Measurements from ENCODE around the gene NT5C3B.
A peak's percentile ranks its signal among the peaks of the same experiment; 100 is the strongest.
"Not testable (repeated sequence)": the region's sequence is repeated elsewhere in the genome, so short reads cannot be mapped to it uniquely, and the experiment has no call there.

The NT5C3B gene

GRCh38 chr17:41839448-41839847, 3.4 kb upstream of the NT5C3B start:
- not testable (repeated sequence) for DNase-seq (ENCODE audit: low read depth, low spot score)

DNA sequence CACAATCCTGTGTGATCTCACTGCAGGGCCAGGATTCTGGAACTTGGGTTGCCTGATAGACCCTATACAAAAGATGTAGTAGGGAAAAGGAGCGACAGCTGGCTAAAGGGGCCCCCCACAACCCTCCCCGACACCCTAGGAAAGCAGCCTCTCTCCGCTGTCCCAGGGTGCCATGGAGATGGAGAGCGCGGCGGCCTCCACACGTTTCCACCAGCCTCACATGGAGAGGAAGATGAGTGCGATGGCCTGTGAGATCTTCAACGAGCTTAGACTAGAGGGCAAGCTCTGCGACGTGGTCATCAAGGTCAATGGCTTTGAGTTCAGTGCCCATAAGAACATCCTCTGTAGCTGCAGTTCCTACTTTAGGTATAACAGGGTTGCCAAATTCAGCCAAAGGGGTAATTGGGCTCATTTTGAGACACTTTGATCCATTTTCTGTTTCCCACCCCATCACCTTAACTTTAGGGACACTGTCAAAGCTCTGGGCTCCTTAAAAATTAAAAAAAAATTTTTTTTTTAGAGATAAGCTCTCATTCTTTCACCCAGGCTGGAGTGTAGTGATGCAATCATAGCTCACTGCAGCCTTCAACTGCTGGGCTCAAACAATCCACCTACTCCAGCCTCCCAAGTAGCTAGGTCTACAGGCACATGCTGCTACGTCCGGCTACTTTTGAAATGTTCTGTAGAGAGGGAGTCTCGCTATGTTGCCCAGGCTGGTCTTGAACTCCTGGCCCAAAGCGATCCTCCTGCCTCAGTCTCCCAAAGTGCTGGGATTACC, 1.9 kb upstream of the NT5C3B start, which contains the start of gene KLHL10:
KLHL10 (plus strand) TSS at position 65 of the 778 bp plus-strand sequence; CDS start at position 173, 108 bp downstream.
- no peak for DNase-seq (ENCODE audit: low read depth, low spot score)

GRCh38 chr17:41836550-41837196, 641 bp upstream of the NT5C3B start:
- no peak for DNase-seq (ENCODE audit: low read depth, low spot score)

GRCh38 chr17:41835214-41835799, 725 bp downstream of the NT5C3B start:
- no peak for DNase-seq (ENCODE audit: low read depth, low spot score)

DNA sequence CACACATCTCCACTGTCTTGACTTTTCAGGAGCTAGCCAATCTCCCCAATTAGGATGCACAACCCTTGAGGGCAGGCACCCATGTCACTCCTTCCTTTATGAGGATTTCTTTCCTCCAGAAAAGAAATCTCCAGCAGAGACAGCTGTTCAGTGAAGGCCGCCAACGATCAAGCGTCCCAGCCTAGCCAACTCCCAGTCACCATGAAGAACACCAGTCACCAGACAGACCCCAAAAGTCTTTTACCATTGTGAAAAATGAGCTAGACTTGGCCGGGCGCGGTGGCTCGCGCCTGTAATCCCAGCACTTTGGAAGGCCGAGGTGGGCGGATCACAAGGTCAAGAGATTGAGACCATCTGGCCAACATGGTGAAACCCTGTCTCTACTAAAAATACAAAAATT, 6.1 kb downstream of the NT5C3B start:
- DNase-seq (ENCODE audit: low read depth, low spot score), result not testable (repeated sequence)

GRCh38 chr17:41825175-41825845, 10.7 kb downstream of the NT5C3B start:
- no peak for DNase-seq (ENCODE audit: low read depth, low spot score)

- DNase-seq (ENCODE audit: low read depth, low spot score), result no peak
Measured at GRCh38 chr17:41824086-41824485, 11.9 kb downstream of the NT5C3B start.

DNA sequence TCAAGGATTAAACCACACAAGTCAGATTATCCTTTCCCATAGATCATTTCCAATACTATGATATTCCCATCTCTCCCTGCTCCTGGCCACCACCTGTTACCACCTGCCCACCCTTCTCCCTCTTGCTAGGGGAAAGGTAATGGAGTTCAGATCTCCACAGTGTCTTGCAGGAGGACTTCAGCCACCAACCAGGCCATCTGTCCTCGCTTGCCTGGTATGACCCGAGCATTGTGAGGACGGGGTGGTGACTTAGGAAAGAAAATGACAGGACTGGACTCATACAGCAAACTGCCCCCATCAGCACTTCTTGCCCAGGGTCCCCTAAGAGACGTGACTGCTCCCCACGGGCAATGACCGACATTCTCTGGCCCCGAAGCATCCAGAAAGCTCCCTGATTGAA, 12.5 kb downstream of the NT5C3B start:
- DNase-seq (ENCODE audit: low read depth, low spot score), result no peak

DNA sequence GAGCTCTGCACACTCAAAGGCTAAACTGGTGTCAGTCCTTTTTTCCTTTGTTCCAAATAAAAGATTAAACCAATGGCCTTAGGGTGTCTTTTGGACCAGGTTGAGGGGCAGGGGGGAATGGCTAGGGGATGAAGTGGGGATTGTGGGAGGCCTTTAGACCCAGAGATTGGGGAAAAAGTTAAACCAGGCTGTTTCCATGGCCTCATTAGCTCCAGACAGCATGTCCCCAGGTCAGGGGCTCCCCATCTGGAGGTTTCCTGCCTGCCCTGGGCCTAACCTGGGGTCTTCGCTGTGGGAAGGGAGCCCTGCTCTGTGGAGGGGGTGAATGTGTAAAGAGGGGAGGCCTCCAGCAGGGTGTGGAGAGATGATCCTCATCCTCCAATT, 12.9 kb downstream of the NT5C3B start:
- no peak for DNase-seq (ENCODE audit: low read depth, low spot score)

- no peak for DNase-seq (ENCODE audit: low read depth, low spot score)
Measured at GRCh38 chr17:41822216-41823140, 13.6 kb downstream of the NT5C3B start.

GRCh38 chr17:41821776-41822175, 14.3 kb downstream of the NT5C3B start:
- no peak for DNase-seq (ENCODE audit: low read depth, low spot score)

- DNase-seq (ENCODE audit: low read depth, low spot score), result no peak
Measured at GRCh38 chr17:41818024-41818423, 18.0 kb downstream of the NT5C3B start.

- no peak for DNase-seq (ENCODE audit: low read depth, low spot score)
Measured at GRCh38 chr17:41816637-41817320, 19.3 kb downstream of the NT5C3B start.

DNA sequence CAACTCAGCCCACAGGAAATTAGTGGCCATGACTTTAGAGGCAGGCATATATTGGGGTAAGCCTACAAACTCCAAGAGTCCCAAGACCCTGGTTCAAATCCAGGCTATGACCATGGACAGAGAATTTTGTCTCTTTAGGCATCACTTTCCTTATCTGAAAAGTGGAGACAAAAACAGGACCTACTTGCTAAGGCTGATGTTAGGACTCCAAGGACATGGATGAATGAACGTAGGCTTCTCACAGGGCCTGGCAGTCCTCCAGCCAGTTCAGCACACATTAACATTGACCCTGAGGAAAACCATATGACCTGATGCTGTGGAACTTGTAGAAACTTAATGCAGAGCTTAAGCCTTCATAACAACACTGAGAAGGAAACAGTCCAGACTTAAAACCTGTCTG, 21.8 kb downstream of the NT5C3B start:
- no peak for DNase-seq (ENCODE audit: low read depth, low spot score)

GRCh38 chr17:41813699-41814124, 22.3 kb downstream of the NT5C3B start:
- DNase-seq (ENCODE audit: low read depth, low spot score), result no peak

GRCh38 chr17:41813152-41813680, 22.8 kb downstream of the NT5C3B start:
- DNase-seq (ENCODE audit: low read depth, low spot score), result no peak

- peak; percentile 80 for DNase-seq (ENCODE audit: low read depth, low spot score)
Measured at GRCh38 chr17:41812381-41813151, 23.5 kb downstream of the NT5C3B start, which contains the start of gene FKBP10. Gene FKBP10, plus strand, starts transcription at chr17:41813004. Its CDS starts 31 bp downstream, at chr17:41813035.

GRCh38 chr17:41811549-41812380, 24.3 kb downstream of the NT5C3B start, which contains the start of gene P3H4:
Gene P3H4, minus strand, starts transcription at chr17:41811949. Its CDS starts 34 bp downstream, at chr17:41811915.
- no peak for DNase-seq (ENCODE audit: low read depth, low spot score)

All from iPS DF 19.7 (cell line).